ENCODE measurements around the gene BCL2.

- TF ChIP-seq CTCF (IDR thresholded peaks at IDR 0.05) (no peak), POLR2A (IDR thresholded peaks at IDR 0.05; ENCODE audit: low read depth) (no peak)
Observed at GRCh38 chr18:63169853-63170252, 149.7 kb downstream of the BCL2 start.
